Activated T-helper 1 cell treated with anti-CD3 and anti-CD28 coated beads, Interleukin-2, amount 50 U/mL, for 16 hours (primary cell): ENCODE results near the gene DHRSX.
"Not testable (repeated sequence)": the region's sequence is repeated elsewhere in the genome, so short reads cannot be mapped to it uniquely, and the experiment has no call there.

Source experiments
- DNase-seq, 2 donors: peaks; one replicate each; pipeline ENCODE4 v3.0.0-alpha.2; 2020; ENCODE audit warnings: low read depth in 1 of 2, low spot score in 1 of 2

DHRSX gene

DNA sequence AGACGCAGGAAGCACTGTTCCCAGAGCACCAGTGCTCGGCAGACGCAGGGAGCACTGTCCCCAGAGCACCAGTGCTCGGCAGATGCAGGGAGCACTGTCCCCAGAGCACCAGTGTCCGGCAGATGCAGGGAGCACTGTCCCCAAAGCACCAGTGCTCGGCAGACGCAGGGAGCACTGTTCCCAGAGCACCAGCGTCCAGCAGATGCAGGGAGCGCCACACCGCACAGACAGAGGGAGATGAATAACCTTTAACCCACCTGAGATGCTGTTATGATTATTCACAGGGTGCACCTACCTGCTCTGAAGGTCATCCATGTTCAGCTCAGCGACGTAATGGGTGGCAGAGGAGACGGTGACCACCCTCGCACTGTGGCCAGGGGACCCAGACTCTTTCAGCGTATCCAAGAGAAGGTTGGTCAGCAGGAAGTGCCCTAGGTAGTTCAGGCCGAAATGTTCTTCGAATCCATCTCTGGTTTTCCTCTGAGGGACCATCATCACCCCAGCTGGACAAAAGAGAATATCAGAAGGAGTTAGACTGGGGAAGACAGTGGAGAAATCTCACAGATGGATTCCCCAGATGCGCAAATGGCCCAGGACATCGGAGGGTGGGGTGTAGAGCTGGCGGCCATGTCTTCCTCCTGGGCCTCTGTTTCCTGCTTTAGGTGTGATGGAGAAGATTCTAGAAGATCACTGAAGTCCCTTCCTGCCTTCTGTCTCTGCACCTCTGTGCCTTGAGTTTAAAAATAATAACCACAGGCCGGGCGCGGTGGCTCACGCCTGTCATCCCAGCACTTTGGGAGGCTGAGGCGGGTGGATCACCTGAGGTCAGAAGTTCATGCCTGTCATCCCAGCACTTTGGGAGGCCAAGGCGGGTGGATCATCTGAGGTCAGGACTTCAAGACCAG, 234.1 kb downstream of the DHRSX start:
- no peak for DNase-seq

DNA sequence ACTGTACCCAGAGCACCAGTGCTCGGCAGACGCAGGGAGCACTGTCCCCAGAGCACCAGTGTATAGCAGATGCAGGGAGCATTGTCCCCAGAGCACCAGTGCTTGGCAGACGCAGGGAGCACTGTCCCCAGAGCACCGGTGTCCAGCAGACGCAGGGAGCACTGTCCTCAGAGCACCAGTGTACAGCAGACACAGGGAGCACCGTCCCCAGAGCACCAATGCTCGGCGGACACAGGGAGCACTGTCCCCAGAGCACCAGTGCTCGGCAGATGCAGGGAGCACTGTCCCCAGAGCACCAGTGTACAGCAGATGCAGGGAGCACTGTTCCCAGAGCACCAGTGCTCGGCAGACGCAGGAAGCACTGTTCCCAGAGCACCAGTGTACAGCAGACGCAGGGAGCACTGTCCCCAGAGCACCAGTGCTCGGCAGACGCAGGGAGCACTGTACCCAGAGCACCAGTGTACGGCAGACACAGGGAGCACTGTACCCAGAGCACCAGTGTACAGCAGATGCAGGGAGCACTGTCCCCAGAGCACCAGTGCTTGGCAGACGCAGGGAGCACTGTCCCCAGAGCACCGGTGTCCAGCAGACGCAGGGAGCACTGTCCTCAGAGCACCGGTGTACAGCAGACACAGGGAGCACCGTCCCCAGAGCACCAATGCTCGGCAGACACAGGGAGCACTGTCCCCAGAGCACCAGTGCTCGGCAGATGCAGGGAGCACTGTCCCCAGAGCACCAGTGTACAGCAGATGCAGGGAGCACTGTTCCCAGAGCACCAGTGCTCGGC, 234.9 kb downstream of the DHRSX start:
- DNase-seq, result not testable (repeated sequence)

DNA sequence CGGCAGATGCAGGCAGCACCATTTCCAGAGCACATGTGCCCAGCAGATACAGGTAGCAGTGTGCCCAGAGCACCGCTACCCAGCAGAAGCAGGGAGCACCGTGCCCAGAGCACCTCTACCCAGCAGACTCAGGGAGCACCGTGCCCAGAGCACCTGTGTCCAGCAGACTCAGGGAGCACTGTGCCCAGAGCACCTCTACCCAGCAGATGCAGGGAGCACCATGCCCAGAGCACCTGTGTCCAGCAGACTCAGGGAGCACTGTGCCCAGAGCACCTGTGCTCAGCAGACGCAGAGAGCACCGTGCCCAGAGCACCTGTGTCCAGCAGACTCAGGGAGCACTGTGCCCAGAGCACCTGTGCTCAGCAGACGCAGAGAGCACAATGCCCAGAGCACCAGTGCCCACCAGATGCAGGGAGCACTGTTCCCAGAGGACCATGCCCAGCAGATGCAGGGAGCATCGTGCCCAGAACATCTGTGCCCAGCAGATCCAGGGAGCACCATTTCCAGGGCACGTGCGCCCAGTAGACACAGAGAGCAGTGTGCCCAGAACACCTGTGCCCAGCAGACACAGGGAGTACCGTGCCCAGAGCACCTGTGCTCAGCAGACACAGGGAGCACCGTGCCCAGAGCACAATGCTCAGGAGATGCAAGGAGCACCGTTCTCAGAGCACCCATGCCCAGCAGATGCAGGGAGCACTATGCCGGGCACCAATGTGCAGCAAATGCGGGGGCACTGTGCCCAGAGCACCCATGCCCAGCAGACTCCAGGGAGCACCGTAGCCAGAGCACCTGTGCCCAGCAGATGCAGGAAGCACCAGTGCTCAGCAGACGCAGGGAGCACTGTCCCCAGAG, 236.4 kb downstream of the DHRSX start:
- no peak for DNase-seq

DNA sequence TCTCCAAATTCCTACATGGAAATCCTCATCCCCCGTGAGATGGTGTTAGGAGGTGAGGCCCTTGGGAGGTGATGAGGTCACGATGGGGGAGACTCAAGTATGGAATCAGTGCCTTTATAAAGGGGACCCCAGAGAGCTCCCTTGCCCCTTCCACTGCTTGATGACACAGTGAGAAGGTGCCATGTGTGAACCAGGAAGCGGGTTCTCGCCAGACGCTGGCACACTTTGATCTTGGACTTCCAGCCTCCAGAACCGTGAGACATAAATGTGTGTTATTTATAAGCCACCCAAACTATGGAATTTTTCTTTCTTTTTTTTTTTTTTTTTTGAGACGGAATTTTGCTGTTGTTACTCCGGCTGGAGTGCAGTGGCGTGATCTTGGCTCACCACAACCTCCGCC, 237.6 kb downstream of the DHRSX start:
- no peak for DNase-seq

DNA sequence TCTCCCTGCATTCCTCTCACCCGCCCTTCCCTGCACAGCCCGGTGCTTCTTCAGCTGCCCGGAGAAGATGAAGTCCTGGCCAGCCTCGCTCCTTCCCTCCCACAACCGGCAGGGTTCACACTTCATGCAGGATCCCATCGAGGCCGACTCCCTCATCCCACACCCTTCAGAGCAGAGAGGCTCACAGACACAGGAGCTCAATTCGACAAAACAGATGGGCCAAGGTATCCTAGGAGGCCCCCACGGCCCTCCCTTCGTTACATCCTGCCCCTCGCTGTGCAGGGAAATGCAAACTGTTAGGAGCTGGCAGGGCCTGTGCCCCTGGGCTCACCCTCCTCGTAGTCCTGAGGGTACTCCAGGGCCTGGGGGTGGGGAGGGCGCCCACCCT, 238.1 kb downstream of the DHRSX start:
- DNase-seq, result no peak

DNA sequence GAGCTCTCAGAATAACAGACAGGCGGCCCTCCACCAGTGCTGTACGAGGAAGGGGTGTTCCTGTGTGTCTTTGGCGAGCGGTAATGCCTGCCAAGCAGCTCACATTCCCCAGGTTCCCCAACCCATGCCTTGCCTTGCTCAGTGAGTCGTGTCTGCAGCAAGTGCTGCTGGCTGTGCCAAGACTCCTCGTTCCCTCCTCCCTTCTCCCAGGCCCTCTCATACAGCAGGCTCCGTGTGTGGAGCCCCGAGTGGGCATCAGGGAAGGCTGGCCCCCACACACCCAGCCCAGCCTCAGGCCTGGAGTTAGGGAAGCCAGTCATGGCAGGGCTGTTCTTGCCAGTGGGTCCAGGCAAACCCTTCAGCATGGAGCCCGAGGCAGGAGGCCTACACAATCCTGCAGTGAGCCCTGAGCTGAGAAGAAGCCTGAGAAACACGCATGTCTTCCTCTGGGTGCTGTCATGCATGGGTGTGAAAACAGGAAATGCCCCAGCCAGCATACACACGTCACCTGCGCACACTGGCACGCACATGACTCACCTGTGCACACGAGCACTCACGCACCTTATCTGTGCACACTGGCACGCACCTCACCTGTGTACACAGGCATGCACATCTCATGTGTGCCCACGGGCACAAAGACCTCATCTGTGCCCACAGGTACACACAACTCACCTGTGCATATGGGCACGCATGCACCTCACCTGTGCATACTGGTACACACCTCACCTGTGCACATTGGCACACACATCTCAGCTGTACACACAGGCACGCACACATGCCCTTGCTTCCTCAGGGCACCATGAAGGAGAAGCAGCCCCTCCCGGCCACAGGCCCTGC, 238.7 kb downstream of the DHRSX start:
- no peak for DNase-seq

DNA sequence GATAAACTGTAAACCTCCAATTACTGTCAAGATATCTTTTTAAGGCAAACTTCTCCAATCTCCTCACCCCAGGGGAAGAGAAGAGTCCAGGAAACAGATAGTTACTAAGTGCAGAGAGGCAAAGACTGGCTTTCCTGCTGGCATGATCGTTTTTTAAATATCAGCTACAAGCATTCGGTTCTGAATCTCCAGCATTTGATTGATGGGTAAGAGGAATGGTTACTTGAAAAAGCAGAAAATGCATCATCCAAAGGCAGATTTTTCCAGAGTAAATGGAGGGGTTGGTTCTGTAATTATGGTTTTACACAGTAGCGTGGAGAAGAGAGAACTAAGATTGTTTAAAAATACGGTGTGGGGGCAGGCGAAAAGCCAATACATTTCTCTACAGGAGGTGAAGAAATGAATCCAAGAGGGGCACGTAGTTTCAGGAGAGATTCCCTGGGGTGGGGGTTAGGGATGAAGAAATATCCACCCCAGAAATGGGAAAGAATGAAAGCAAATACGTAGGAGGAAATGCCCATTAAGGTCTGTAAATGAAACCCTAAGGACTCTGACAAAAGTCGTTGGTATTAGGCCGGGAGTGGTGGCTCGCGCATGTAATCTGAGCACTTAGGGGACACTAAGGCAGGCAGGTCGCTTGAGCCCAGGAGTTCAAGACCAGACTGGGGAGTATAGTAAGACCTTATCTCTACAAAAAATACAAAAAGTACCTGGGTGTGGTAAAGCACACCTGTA, 248.3 kb downstream of the DHRSX start:
- DNase-seq, result no peak

DNA sequence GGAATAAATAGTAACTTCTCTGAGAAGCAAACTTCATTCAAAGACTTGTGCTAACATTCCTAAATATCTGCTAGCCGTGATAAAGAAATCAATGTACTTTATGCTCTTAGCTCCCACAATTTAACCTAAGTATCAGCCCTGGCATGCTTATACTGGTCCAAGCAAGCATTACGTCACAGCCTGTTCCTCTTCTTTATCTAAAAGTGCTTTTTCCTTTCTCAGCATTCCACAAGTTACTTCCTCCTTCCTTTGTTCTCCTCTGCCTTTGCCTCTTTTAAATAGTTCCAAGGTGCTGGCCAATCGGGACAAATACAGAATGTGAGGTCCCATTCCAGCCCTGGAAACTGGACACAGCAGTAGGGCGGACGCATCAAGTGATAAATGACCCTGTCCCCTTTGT, 249.6 kb downstream of the DHRSX start:
- no peak for DNase-seq

DNA sequence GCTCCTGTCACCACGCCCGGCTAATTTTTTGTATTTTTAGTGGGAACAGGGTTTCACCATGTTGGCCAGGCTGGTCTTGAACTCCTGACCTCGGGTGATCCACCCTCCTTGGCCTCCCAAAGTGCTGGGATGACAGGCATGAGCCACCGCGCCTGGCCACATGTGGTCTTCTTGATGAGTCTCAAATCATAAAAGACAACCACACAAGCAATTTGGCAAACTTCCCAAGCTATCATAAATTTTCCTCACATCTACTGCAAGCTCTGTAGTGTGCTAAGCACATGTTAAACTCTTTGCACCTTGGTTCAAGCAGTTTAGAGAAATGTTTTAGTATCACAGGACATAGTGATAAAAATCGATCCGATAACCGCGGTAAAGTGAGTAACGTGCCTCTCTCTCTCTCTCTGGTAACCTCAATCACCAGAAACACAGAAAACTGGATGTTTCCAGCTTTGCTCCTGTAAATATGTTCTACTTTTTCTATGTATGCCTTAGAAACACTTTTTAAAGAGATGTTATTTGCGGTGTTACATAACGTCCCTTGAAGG, 256.8 kb downstream of the DHRSX start:
- no peak for DNase-seq

DNA sequence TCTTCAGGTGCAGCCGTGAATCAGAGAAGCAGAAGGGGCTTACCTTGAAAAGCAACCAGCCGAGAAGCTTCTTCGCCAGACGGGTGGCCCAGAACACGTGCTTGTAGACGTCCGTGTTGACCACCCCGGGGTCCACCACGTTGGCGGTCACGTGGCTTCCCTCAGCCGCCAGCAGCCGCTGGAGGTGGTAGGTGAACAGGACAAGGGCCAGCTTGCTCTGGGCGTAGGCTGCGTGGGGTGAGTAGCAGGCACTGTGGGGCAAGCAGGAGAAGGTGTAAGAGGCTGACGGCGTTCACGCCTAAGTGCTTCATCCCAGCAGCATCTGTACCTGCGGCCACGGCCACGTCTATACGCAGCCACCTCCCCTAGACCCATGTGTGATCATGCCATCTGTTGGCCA, 257.8 kb downstream of the DHRSX start:
- DNase-seq, result no peak

DNA sequence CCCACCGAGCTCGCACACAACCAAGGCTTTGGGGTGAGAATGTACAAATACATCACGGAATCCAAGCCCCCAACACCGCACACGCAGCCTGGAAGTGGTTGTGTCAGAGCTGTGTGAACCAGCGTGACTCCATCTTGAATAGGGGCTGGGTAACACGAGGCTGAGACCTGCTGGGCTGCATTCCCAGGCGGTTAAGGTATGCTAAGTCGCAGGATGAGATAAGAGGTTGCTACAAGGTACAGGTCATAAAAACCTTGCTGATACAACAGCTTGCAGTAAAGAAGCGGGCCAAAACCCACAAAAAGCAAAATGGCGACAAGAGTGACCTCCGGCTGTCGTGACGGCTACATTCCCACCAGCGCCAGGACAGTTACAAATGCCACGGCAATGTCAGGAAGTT, 258.4 kb downstream of the DHRSX start:
- DNase-seq, result no peak

DNA sequence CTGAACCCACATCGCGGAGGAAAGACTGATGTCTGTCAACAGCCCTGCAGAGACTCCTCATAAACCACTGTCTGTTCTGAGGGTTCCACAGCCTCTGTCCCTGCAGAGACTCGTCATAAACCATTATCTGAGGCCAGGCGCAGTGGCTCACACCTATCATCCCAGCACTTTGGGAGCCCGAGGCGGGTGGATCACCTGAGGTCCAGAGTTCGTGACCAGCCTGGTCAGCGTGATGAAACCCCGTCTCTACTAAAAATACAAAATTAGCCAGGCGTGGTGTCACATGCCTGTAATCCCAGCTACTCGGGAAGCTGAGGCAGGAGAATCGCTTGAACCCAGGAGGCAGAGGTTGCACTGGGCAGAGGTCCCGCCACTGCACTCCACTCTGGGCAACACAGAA, 259.3 kb downstream of the DHRSX start:
- not testable (repeated sequence) for DNase-seq

DNA sequence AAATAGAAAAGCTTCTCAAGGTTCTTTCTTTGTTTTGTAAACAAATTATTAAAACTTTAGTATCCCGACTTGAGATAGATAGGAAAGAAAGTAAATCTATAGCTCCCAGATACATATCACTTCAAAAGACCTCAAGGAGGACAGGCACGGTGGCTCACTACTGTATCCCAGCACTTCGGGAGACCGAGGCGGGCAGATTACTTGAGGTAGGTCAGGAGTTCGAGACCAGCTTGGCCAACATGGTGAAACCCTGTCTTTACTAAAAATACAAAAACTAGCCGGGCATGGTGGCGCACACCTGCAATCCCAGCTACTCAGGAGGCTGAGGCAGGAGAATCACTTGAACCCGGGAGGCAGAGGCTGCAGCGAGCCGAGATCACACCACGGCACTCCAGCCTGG, 260.0 kb downstream of the DHRSX start:
- not testable (repeated sequence) for DNase-seq

DNA sequence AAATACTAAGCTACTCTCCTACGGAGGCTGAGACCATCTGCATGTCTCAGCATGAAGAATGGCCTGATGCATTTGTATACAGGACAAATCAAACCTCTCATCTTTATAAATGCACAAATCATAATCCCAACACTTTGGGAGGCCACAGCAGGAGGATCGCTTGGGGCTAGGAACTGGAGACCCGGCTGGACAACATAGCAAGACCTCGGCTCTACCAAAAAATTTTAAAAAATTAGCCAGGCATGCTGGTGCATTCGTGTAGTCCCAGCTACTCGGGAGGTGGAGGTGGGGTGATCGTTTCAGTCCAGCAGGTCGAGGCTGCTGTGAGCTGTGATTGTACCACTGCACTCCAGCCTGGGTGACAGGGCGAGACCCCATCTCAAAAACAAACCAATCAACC, 262.8 kb downstream of the DHRSX start:
- no peak for DNase-seq

DNA sequence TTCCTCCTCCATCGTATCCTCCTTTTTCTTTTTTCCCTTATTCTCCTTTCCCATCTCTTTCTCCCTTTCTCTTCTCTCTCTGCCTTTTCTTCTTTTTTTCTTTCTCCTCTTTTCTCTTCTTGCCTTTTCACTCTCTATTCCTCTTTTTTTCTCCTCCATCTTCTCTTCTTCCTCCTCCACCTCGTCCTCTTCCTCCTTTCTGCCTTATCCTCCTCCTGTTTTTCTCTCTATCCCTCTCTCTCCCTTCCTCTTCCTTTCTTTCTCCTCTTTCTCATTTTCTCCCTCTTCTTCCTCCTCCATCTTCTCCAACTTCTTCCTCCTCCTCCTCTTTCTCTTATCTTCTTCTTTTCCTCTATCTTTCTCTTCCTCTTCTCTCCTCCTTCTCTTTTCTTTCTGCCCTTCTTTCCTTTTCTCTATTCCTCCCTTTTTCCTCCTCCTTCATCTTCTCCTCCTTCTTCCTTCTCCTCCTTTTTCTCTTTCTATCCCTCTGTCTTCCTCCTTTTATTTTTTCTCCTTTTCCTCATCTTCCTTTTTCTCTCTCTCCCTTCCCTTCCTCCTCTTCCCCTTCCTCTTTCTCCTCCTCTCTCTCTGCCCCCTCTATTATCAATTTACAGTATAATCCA, 269.1 kb downstream of the DHRSX start:
- no peak for DNase-seq

DNA sequence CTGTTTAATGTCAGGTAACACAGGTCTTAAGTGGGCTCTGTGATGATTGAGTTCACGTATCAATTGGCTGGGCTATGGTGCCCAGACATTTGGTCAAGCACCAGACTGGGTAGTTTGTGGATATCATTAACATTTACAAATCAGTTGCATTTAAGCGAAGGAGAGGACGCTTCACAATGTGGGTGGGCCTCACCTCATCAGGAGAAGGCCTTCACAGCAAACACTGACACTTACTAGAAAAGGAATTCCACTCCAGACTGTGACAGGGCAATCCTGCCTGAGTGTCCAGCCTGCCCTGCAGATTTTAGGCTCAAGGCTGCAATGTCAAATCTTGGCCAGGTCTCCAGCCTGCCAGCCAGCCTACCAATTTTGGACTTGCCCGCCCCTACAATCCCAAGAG, 270.3 kb downstream of the DHRSX start:
- DNase-seq, result no peak

DNA sequence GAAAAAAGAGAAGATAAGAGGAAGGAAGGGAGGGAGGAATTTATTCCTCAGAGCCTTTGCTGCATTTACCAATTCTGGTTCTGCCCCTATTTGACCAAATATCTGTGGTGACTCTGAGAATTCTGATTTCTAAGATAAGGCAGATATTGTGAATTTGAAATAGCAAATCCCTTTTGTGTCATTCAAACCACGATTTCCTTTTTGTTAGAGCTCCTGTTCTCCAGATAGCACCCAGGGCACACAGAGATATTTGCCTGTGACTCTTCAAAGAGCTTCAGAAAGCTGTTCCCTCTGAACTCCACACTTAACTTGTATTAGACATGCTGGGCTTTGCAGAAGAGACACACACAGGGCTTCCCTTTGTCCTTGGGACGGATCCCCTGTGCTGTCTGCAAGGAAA, 272.2 kb downstream of the DHRSX start:
- no peak for DNase-seq

DNA sequence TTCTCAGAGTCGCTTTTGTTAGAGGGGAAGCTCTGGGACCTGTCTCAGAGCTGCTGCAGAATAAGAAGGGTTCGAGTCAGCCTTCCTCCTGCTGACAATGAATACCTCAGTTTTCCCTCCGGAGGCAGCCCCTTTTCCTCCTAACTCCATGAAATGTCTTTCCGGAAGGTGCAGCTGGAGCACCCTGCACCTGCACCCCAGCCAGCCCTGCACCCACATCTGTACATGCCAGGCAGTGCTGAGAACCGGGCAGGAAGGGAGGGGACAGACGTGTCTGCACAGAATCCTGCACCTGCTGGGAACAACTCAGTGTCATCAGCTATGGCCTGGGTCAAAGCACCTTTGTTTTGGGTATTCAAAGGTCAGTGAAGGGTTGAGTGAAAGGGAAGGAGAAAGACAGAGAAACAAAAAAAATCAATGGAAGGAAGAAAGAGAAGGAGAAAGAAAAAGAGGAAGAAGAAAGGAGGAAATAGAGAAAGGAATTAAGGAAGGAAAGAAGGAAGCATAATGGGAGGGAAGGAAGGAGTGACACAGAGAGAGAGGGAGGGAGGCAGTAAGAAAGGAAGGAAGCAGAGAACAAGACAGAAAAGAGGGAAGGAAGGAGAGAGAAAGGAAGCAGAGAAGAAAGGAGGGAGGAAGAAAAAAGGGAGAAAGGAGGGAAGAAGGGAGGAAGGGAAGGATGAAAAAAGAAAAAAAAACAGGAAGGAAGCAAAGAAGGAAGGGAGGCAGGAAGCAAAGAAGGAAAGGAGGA, 273.7 kb downstream of the DHRSX start:
- no peak for DNase-seq
